ENCODE data around the gene LDLRAP1.

Gene LDLRAP1

DNA sequence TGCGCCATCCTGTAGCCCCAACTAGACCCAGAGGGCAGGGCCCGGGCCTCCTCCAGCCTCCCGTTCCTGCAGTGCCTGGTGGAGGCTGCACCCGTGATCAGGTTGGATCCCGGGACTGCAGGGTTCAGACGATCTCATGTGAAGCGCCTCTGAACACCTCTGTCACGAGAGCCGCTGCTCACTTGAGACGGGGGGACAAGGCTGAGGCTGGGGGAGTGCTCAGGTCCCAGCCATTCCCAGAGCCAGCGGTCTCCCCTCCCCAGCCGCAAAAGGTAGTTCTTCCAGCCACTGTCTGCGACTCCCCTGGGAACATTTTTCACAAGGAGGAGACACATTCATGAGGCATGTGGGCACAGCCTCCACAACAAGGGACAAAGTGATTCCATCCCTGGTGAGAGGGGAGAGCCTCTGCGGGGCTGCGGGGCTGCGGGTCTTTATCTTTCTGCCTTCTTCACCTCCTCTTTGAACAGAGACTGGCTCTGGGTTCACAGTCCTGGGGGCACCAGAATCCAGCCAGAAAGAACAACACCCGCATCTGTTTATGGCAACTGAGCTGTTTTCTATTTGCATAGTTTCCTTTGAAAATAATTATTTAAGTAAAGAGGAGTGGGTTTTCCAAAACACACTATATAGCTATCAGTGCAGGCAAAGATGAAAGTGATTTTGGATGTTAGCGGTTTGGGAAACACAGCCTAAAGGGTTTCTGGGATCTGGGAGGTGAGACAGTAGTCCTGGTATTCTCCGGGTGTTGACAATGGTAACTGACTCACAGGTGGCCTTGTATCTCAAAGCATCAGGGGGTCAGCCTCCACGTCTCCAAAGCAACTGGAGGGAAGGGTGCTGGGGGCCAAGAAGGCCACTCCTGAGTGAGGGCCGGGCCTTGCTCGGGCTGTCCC is 13.0 kb upstream of the LDLRAP1 start:
- Mint-ChIP-seq H3K4me3 (no peak overlapping the region), H3K36me3 (ENCODE audit: low read depth) (no peaks in the 10 kb centered on the region), H3K27me3 (ENCODE audit: low read depth) (no peaks in the 10 kb centered on the region), H3K4me1 (ENCODE audit: low read depth) (no peaks in the 10 kb centered on the region), H3K9me3 (peaks cover 7% of the 10 kb centered on the region), H3K27ac (no peak overlapping the region)
- no peak for DNase-seq (ENCODE audit: low spot score)

DNA sequence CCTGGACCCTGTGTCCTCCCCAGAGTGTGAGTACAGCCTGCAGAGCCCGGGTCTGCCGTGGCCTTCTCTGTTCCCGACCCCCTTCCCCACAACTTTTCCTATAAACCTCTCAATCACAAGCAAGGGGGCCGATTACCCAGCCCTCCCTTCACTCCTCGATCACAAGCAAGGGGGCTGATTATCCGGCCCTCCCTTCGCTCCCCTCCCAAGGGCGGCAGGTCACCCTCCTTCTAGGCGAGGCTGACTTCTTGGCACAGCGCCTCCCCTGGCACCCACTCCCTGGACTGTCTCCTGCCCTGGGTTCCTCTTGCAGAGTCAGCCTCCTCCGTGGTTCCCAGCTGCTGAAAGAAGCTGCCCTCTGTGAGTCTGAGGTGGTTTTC is 12.3 kb upstream of the LDLRAP1 start:
- Mint-ChIP-seq H3K9me3 (peaks cover 5% of the 10 kb centered on the region), H3K27ac (no peak overlapping the region), H3K27me3 (ENCODE audit: low read depth) (peaks cover 4% of the 10 kb centered on the region), H3K4me1 (ENCODE audit: low read depth) (no peaks in the 10 kb centered on the region), H3K36me3 (ENCODE audit: low read depth) (no peaks in the 10 kb centered on the region), H3K4me3 (no peak overlapping the region)
- DNase-seq (ENCODE audit: low spot score) = no peak

DNA sequence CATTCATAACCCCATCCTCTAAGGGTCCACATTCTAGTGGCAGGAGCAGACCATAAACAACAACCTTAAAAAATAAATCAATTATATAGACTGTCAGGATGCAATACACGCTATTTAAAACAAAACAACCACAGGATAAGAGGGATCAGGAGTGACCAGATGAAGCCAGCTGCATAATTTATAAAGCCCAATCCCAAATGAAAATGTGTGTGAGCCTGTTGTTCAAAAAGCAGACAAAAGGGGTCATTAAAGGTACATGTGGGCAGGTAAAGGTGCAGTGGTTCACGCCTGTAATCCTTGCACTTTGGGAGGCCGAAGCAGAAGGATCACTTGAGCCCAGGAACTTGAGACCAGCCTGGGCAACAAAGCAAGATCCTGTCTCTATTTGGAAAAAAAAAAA is 10.4 kb upstream of the LDLRAP1 start:
- Mint-ChIP-seq H3K9me3 (peaks cover 5% of the 10 kb centered on the region), H3K27me3 (ENCODE audit: low read depth) (peaks cover 8% of the 10 kb centered on the region), H3K4me3 (no peak overlapping the region), H3K36me3 (ENCODE audit: low read depth) (no peaks in the 10 kb centered on the region), H3K4me1 (ENCODE audit: low read depth) (no peaks in the 10 kb centered on the region), H3K27ac (no peak overlapping the region)
- DNase-seq (ENCODE audit: low spot score) = no peak

DNA sequence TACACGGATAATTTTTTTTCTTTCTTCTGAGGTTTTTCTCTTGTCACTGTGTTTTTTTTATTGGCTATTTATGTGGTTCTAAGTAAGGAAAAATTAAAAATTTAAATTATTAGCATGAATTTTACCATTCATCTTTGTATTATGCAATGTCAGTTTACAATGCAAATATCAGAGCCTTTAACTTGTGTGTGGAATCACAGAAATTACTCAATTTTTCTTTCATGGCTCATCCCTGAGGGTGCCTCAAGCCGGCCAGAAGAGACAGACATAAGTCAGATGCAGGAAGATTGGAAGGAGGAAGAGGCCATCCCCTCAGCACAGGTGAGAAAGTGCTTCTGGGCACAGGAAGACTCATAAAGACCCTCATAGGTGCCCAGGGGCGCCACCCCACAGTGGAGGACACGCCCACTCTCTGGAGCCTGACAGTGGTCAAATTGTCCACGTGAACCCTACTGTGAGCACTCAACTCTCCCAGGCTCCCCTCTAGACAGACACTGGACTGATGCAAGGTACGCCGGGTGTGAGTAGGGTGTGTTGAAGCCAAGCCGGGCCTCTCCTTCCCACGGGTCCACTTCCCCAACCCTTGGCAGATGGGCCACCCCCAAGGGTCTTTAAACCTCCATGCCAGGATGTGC is 9.5 kb upstream of the LDLRAP1 start:
- peaks cover 8% of the 10 kb centered on the region for H3K27me3 Mint-ChIP-seq (ENCODE audit: low read depth)
- H3K4me3 Mint-ChIP-seq = no peak overlapping the region
- no peaks in the 10 kb centered on the region for H3K36me3 Mint-ChIP-seq (ENCODE audit: low read depth)
- H3K9me3 Mint-ChIP-seq = peaks cover 5% of the 10 kb centered on the region
- H3K4me1 Mint-ChIP-seq (ENCODE audit: low read depth) = no peaks in the 10 kb centered on the region
- H3K27ac Mint-ChIP-seq = no peak overlapping the region
- DNase-seq (ENCODE audit: low spot score) = no peak

DNA sequence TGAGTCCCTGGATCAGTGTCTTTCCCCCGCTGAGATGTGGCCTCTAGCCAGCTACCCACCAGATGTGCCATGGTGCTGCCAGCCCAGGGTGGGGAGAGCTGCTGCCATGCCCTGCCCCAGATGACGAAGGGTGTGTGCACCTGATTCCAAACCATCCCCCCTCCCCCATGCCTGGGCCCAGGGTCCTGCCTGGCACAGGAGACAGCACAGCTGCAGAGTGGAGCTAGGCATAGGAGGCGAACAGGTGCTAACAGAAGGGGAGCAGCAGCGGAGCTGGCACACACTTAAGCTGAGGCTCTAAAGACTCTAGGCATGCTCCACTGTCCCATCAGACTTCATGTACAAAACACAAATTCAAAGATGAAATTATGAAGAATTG is 9.0 kb upstream of the LDLRAP1 start:
- Mint-ChIP-seq H3K9me3 (no peaks in the 10 kb centered on the region), H3K27me3 (ENCODE audit: low read depth) (peaks cover 8% of the 10 kb centered on the region), H3K27ac (no peak overlapping the region), H3K4me3 (no peak overlapping the region), H3K36me3 (ENCODE audit: low read depth) (no peaks in the 10 kb centered on the region), H3K4me1 (ENCODE audit: low read depth) (no peaks in the 10 kb centered on the region)
- DNase-seq (ENCODE audit: low spot score) = no peak

DNA sequence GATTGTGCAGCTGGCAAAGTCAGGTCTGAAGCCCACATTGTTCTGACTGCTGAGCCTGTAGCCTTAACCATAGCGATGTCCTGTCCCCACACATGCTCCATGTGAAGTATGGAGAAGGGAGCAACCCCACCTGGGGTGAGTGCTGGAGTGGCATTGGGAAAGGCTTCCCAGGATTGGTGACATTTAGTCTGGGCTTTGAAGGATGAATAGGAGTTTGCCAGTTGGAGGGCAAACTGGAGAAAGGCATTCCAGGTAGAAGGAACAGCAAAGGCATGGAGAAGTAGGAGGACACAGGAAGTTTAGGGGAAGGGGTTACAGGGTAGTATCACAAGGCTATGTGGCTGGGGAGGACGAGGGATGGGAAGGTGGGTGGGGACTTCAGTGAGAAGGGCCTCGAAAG is 7.3 kb upstream of the LDLRAP1 start:
- Mint-ChIP-seq H3K4me3 (no peak overlapping the region), H3K27me3 (ENCODE audit: low read depth) (peaks cover 8% of the 10 kb centered on the region), H3K27ac (no peak overlapping the region), H3K4me1 (ENCODE audit: low read depth) (no peaks in the 10 kb centered on the region), H3K9me3 (no peaks in the 10 kb centered on the region), H3K36me3 (ENCODE audit: low read depth) (no peaks in the 10 kb centered on the region)
- no peak for DNase-seq (ENCODE audit: low spot score)

DNA sequence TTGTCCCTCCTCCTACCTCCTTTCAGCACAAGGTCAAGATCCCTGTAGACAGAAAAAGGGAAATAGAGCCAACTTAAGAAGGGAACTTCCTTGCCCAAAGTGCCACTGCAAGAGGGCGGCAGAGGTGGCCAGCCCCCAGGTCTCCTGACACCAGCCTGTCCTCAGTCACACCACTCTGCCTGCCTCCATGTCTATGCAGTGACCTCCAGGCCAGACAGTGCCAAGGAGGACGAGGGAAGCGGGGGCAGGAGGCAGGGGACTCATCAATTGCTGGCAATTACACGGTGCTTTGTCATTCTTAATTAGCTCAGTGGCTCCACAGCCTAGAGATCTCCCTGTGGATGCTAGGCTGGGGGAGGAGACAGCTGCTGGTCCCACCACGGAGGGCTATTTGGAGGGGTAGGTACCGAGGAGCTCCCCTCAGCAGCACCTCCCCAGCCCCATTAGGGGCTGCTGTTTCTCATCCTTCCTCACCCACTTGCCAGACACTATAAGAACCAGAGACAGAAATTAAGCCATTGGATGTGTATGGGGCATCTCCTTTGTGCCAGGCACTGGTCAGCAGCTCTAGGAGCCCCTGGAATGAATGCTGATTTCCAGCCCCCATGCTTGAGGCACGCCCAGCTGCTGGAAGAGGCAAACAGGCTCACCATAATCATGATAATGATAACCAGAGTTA is 6.1 kb upstream of the LDLRAP1 start:
- Mint-ChIP-seq H3K9me3 (no peaks in the 10 kb centered on the region), H3K4me3 (no peak overlapping the region), H3K27ac (no peak overlapping the region), H3K27me3 (ENCODE audit: low read depth) (peaks cover 16% of the 10 kb centered on the region), H3K4me1 (ENCODE audit: low read depth) (no peaks in the 10 kb centered on the region), H3K36me3 (ENCODE audit: low read depth) (no peaks in the 10 kb centered on the region)
- DNase-seq (ENCODE audit: low spot score) = no peak

DNA sequence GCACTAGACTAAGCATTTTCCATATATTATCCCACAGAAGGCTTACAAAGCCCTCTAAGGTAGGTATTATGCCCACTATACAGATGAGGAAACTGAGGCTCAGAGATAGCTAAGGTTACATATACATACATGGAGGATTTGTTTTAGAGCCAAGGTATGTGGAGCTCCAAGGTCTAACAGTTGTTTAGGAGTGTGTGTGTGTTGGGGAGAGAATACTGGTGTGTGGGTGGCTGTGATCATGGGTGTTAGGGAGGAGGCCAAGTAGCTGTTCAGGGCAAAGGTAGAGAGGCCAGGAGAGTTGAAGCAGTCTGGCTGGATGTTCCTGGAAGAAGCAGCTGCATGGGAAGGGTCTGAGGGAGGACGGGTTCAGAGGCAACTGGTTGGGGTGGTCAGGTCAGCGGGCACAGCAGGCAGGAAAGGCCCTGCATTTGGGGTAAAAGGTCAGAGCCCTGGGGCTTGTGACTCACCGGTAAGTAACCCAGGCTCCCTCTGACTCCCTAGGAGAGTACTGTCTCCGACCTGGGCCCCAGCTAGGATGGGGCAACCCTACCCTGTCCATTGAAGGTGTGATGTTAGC is 5.1 kb upstream of the LDLRAP1 start:
- Mint-ChIP-seq H3K4me1 (ENCODE audit: low read depth) (peaks cover 5% of the 10 kb centered on the region), H3K36me3 (ENCODE audit: low read depth) (no peaks in the 10 kb centered on the region), H3K27ac (no peak overlapping the region), H3K27me3 (ENCODE audit: low read depth) (peaks cover 16% of the 10 kb centered on the region), H3K4me3 (no peak overlapping the region), H3K9me3 (no peaks in the 10 kb centered on the region)
- DNase-seq (ENCODE audit: low spot score) = no peak

DNA sequence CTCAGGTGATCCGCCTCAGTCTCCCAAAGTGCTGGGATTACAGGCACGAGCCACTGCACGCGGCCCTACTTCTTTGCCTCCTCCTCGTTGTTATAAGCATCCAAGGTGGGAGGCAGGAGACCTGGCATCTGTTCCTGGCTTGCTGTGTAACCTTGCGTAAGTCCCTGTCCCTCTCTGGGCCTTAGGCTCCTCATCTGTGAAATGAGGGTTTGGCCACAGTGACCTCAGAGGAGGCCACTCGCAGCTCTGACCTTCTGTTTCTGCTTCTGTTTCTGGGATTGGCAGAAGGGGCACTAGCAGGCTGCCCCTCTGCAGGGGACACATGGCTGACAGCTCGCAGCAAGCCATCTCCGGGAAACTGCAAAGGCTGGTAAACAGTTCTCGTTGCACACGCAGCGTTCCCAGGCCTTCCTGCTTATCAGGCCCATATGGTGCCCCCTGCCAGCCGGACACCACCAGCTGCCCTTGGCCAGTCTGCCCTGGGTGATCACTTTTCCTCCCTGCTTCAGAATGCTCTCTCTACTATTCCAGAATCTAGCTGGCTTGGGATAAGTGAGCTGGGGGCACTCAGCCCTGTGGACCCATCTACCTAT is 2.6 kb upstream of the LDLRAP1 start:
- H3K4me3 Mint-ChIP-seq = no peak overlapping the region

DNA sequence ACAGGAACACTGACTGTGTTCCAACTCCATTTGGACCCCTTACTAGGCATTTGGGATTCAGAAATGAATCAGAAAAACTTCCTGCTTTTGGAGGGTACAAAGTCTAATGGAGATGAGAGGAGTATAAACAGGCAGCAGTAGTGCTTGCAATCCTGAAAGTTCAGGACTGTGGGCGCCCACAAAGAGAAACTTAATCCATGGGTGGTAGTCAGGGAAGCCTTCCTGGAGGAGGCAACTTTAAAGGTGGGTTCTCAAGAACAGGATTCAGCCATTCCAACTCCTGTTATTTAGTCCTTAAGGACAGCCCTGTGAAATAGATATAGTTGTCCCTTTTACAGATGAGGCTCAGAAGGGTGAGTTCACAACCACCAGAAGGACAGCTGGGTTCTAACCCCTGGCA is 2.0 kb upstream of the LDLRAP1 start:
- Mint-ChIP-seq H3K36me3 (ENCODE audit: low read depth) (peaks cover 2% of the 10 kb centered on the region), H3K4me1 (ENCODE audit: low read depth) (peaks cover 11% of the 10 kb centered on the region), H3K27ac (no peak overlapping the region), H3K27me3 (ENCODE audit: low read depth) (peaks cover 18% of the 10 kb centered on the region), H3K4me3 (no peak overlapping the region), H3K9me3 (no peaks in the 10 kb centered on the region)
- DNase-seq (ENCODE audit: low spot score) = no peak

More for the DNA sequence above, 2.6 kb upstream of the LDLRAP1 start:
- peaks cover 11% of the 10 kb centered on the region for H3K4me1 Mint-ChIP-seq (ENCODE audit: low read depth)
- peaks cover 23% of the 10 kb centered on the region for H3K27me3 Mint-ChIP-seq (ENCODE audit: low read depth)
- DNase-seq (ENCODE audit: low spot score) = no peak
- H3K36me3 Mint-ChIP-seq (ENCODE audit: low read depth) = peaks cover 2% of the 10 kb centered on the region
- no peak overlapping the region for H3K27ac Mint-ChIP-seq
- H3K9me3 Mint-ChIP-seq = no peaks in the 10 kb centered on the region

DNA sequence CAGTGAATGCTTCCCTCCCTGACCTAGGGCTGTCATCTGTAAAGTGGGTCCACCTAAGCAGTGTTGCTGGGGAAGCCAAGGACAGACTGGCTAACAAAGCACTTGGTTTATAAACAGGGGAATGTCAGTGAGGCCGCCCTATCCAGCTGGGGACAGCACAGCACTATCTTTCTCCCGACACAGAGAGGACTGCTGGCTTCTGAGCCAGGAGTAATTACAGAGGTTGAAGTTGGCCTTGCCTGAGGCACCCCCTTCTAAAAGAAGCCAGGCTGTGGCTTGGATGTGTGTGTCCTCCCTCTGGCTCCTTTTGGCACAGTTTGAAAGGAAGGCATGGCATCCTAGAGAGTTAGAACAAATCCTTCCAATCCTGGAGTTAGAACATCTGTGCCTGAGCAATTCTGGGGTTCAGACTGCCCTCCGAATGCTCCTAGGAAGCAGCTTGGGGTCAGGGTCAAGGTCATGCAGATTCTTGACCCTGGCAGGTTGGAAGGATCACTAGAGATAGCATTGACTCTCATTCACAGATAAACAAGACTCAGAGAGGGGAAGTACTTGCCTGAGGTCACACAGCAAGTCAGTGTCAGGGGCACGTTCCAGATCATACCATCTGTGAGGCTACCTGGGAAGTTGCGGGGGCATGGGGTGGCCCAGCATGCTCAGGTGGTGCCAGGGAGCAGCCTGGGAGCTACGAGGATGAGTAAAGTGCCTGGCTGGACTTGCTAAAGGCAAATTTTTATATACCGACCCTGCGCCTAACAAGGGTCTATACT is 1.3 kb upstream of the LDLRAP1 start:
- H3K9me3 Mint-ChIP-seq = no peaks in the 10 kb centered on the region

DNA sequence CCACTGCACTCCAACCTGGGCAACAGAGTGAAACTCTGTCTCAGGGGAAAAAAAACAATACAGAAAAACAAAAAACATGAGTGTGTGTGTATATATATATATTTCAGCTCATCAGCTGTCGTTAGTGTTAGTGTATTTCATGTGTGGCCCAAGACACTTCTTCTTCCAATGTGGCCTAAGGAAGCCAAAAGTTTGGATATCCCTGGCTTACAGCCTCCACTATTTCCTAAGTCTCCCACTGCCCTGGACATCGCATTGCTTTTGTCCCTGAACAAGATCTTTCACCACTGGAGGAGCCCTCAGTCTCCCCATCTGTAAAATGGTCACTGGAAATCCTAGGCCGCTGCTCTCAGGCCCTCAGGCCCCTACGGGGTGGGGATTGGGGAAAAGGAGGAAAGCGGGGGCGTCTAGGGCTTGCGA is 391 bp upstream of the LDLRAP1 start:
- Mint-ChIP-seq H3K27me3 (ENCODE audit: low read depth) (peaks cover 18% of the 10 kb centered on the region), H3K36me3 (ENCODE audit: low read depth) (peaks cover 2% of the 10 kb centered on the region), H3K27ac (no peak overlapping the region), H3K9me3 (no peaks in the 10 kb centered on the region), H3K4me3 (peak overlapping the region; percentile 64), H3K4me1 (ENCODE audit: low read depth) (peaks cover 11% of the 10 kb centered on the region)
- DNase-seq (ENCODE audit: low spot score) = no peak

More for the DNA sequence above, 1.3 kb upstream of the LDLRAP1 start:
- Mint-ChIP-seq H3K27me3 (ENCODE audit: low read depth) (peaks cover 18% of the 10 kb centered on the region), H3K4me3 (peak overlapping the region; percentile 64), H3K4me1 (ENCODE audit: low read depth) (peaks cover 11% of the 10 kb centered on the region), H3K27ac (no peak overlapping the region), H3K36me3 (ENCODE audit: low read depth) (peaks cover 2% of the 10 kb centered on the region)
- DNase-seq (ENCODE audit: low spot score) = no peak

DNA sequence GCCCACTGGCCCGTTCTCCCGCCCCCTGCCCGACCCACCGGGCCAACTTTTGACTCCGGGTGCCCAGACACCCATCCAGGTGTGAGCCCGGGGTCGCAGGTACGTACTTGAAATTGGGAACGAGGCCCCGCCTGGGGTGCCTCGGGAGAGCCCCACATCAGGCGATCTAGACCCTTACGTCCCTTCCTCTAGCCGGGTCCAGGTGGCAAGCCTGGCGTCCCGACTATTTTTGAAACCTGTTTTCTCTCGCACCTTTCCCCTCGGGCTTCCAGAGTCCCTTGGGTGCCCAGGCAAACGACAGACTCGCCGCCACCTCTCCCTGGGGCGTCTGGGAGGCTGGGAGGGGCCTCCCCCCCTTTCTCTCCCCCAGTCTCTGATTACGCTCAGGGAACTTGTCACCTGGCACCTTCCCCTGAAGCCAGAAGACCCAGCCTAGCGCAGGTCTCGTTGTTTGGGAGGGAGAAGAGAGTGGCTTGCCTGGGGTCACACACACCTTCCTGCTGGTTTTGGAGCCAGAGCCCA is 898 bp downstream of the LDLRAP1 start:
- H3K9me3 Mint-ChIP-seq = no peaks in the 10 kb centered on the region
- peaks cover 18% of the 10 kb centered on the region for H3K27me3 Mint-ChIP-seq (ENCODE audit: low read depth)
- peaks cover 2% of the 10 kb centered on the region for H3K36me3 Mint-ChIP-seq (ENCODE audit: low read depth)
- peaks cover 19% of the 10 kb centered on the region for H3K4me1 Mint-ChIP-seq (ENCODE audit: low read depth)
- H3K4me3 Mint-ChIP-seq = peak overlapping the region; percentile 79
- DNase-seq (ENCODE audit: low spot score) = no peak
- H3K27ac Mint-ChIP-seq = no peak overlapping the region
